Heart left ventricle (tissue), 13 donors: ENCODE results near the gene LSR.

Source experiments
- POLR2A ChIP-seq, 2 donors: fragments of 450-650 bp; IDR thresholded peaks; one replicate each; pipeline ENCODE4 v1.6.1; 2017; ENCODE audit warnings: antibody characterized with exemption in 2 of 2, mild to moderate bottlenecking in 2 of 2, moderate library complexity in 2 of 2
- TF ChIP-seq, protein P1 (sequence below), 12 donors: fragments of 200-600 bp; sonication (generic) in 4 of 12; IDR thresholded peaks; one replicate each; pipeline versions ENCODE4 v1.5.0 to v1.8.0; 2018 to 2022; ENCODE audit warnings: antibody characterized with exemption in 12 of 12, mild to moderate bottlenecking in 5 of 12
- donor health status: ischemic (EF 13 %, LVEDD 7.1; RV severe dilation, severe dysfunction).
- donor health status: DM: no; HTN: yes; CAD: no.
- donor health status: DM: no; HTN: no; CAD: no.
- donor health status: ischemic (EF 25% LVEDD 6.9; RV normal size, moderate dysfunction).
- donor health status: ischemic (EF 25% LVEDD 5.7; RV mildly dilated, moderate dysfunction).
- donor health status: ischemic (EF 35%, LVEDD 5.7; RV mildly dilated, moderate dysfunction).
- donor health status: nonischemic (EF 11% LVEDD 7.7; RV severe dilation, severe dysfunction).
- donor health status: DM: yes; HTN: yes; CAD: no.
- donor health status: PGD.
- donor health status: ischemic (EF 29% LVEDD 5.4; RV normal size, mild dysfunction).
- donor health status: nonischemic (EF 23%, LVEDD 6.1; RV moderate dilation, normal function).

GRCh38 chr19:35294328-35294727 lies 45.5 kb downstream of the LSR start:
- TF ChIP-seq POLR2A (IDR thresholded peaks at IDR 0.05) = no peak
- TF ChIP-seq, protein P1, sequence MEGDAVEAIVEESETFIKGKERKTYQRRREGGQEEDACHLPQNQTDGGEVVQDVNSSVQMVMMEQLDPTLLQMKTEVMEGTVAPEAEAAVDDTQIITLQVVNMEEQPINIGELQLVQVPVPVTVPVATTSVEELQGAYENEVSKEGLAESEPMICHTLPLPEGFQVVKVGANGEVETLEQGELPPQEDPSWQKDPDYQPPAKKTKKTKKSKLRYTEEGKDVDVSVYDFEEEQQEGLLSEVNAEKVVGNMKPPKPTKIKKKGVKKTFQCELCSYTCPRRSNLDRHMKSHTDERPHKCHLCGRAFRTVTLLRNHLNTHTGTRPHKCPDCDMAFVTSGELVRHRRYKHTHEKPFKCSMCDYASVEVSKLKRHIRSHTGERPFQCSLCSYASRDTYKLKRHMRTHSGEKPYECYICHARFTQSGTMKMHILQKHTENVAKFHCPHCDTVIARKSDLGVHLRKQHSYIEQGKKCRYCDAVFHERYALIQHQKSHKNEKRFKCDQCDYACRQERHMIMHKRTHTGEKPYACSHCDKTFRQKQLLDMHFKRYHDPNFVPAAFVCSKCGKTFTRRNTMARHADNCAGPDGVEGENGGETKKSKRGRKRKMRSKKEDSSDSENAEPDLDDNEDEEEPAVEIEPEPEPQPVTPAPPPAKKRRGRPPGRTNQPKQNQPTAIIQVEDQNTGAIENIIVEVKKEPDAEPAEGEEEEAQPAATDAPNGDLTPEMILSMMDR (IDR thresholded peaks at IDR 0.05) = no peak
